SK-N-SH (cell line): Measurements from ENCODE around the gene BIRC5. TPM values are rescaled to one million over a fixed set of nuclear protein-coding genes. Genes with fewer than 3 reads are reported as not detected.

Experiments used
- CTCF ChIA-PET: fragments of 300-600, 350-600 bp; formaldehyde crosslinking; extraction: SDS; loops from one replicate; lab custom pipeline; 2021; lab: Yijun Ruan, JAX
- POLR2A ChIA-PET: fragments of 350-600 bp; sonication (Branson Sonifier 250); formaldehyde crosslinking; extraction: SDS; loops from one replicate; lab custom pipeline; 2020; ENCODE audit warnings: antibody characterized with exemption, inconsistent platforms; lab: Yijun Ruan, JAX
- DNase-seq: peaks from one replicate; pipeline ENCODE4 v3.0.0; 2012
- H2AFZ ChIP-seq: fragments of 200-600 bp; sonication (generic); 2 replicates; pipeline ENCODE4 v1.8.1; 2016; ENCODE audit warnings: antibody characterized with exemption, mild to moderate bottlenecking, low read depth
- H3F3A ChIP-seq: fragments of 200-600 bp; sonication (generic); replicated peaks from 2 replicates; pipeline ENCODE3; 2016; ENCODE audit warnings: antibody characterized with exemption, mild to moderate bottlenecking; ENCODE audit not compliant: insufficient read depth
- H3K27ac ChIP-seq, 2 experiments: fragments of 200-500 bp in 1 of 2; fragments of 200-600 bp in 1 of 2; sonication (Bioruptor generic) in 1 of 2; sonication (generic), shearing (Covaris generic) in 1 of 2; 2 replicates each; pipeline versions ENCODE4 v1.5.1 to v1.6.1; 2014 to 2016; ENCODE audit warnings: low read depth in 2 of 2, inconsistent platforms in 1 of 2, low read length in 1 of 2, mild to moderate bottlenecking in 1 of 2, mixed read lengths in 1 of 2
- H3K27me3 ChIP-seq: fragments of 200-600 bp; sonication (generic), shearing (Covaris generic); 2 replicates; pipeline ENCODE4 v1.6.1; 2016; ENCODE audit warnings: mixed run types; ENCODE audit not compliant: insufficient read depth
- H3K36me3 ChIP-seq, 2 experiments: fragments of 200-500 bp in 1 of 2; fragments of 200-600 bp in 1 of 2; sonication (Bioruptor generic) in 1 of 2; sonication (generic) in 1 of 2; replicated peaks in 1 of 2; 2 replicates each; pipeline versions ENCODE3 to v1.5.1; 2014 to 2016; ENCODE audit warnings: low read length in 1 of 2, mild to moderate bottlenecking in 1 of 2; ENCODE audit not compliant: insufficient read depth in 2 of 2, control insufficient read depth in 1 of 2
- H3K4me1 ChIP-seq, 2 experiments: fragments of 200-500 bp in 1 of 2; fragments of 200-600 bp in 1 of 2; sonication (Bioruptor generic) in 1 of 2; sonication (generic), shearing (Covaris generic) in 1 of 2; 2 replicates each; pipeline versions ENCODE4 v1.5.1 to v1.6.1; 2014 to 2016; ENCODE audit warnings: low read depth in 1 of 2, low read length in 1 of 2, mixed run types in 1 of 2; ENCODE audit not compliant: insufficient read depth in 2 of 2, control insufficient read depth in 1 of 2
- H3K4me2 ChIP-seq: fragments of 200-600 bp; sonication (generic), shearing (Covaris generic); 2 replicates; pipeline ENCODE4 v1.6.1; 2017; ENCODE audit warnings: mixed run types
- H3K4me3 ChIP-seq, 2 experiments: fragments of 200-500 bp in 1 of 2; fragments of 200-600 bp in 1 of 2; sonication (Bioruptor generic) in 1 of 2; sonication (generic), shearing (Covaris generic) in 1 of 2; 2 replicates each; pipeline versions ENCODE4 v1.5.1 to v1.8.1; 2014 to 2016; ENCODE audit warnings: low read depth in 2 of 2, inconsistent platforms in 1 of 2, low read length in 1 of 2, mild to moderate bottlenecking in 1 of 2, mixed read lengths in 1 of 2, moderate library complexity in 1 of 2
- H3K79me2 ChIP-seq: fragments of 200-600 bp; sonication (generic); 2 replicates; pipeline ENCODE4 v1.8.1; 2017; ENCODE audit warnings: mild to moderate bottlenecking; ENCODE audit not compliant: insufficient read depth
- H3K9ac ChIP-seq: fragments of 200-600 bp; sonication (generic); 2 replicates; pipeline ENCODE4 v1.6.1; 2017; ENCODE audit warnings: mixed run types
- H3K9me2 ChIP-seq: fragments of 200-600 bp; sonication (generic); 2 replicates; pipeline ENCODE4 v1.6.1; 2017; ENCODE audit warnings: mixed run types
- H3K9me3 ChIP-seq: fragments of 200-600 bp; sonication (generic); 2 replicates; pipeline ENCODE4 v1.6.1; 2017; ENCODE audit warnings: mixed run types, mild to moderate bottlenecking, moderate library complexity
- H4K20me1 ChIP-seq: fragments of 200-600 bp; sonication (generic); 2 replicates; pipeline ENCODE4 v1.6.1; 2017; ENCODE audit warnings: mild to moderate bottlenecking, mixed run types; ENCODE audit not compliant: insufficient read depth
- CHD2 ChIP-seq: fragments of 150-350 bp; IDR thresholded peaks from 2 replicates; pipeline ENCODE4 v1.6.1; 2018; ENCODE audit warnings: low read length; ENCODE audit not compliant: partially characterized antibody
- NFIC ChIP-seq: IDR thresholded peaks from 2 replicates; pipeline ENCODE4 v1.4.0; 2012; ENCODE audit warnings: borderline replicate concordance
- NRF1 ChIP-seq: IDR thresholded peaks from 2 replicates; pipeline ENCODE4 v1.6.1; 2012; ENCODE audit warnings: low read depth, mild to moderate bottlenecking, low read length
- POLR2AphosphoS5 ChIP-seq: IDR thresholded peaks from 2 replicates; pipeline ENCODE4 v1.6.1; 2012; ENCODE audit warnings: low read depth, low read length
- RAD21 ChIP-seq: IDR thresholded peaks from 2 replicates; pipeline ENCODE4 v1.6.1; 2012; ENCODE audit warnings: mild to moderate bottlenecking, low read length
- RXRA ChIP-seq: IDR thresholded peaks from 2 replicates; pipeline ENCODE4 v1.4.0; 2012; ENCODE audit warnings: low read depth, mild to moderate bottlenecking, borderline replicate concordance
- USF1 ChIP-seq: IDR thresholded peaks from 2 replicates; pipeline ENCODE4 v1.4.0; 2012; ENCODE audit warnings: low read depth, borderline replicate concordance
- WGBS: methylation state at CpG from one replicate; pipeline ENCODE4 v1.1.6; 2017; ENCODE audit warnings: low lambda C conversion rate; 5-methylcytosine and 5-hydroxymethylcytosine counted together
- polyA plus RNA-seq, 3 experiments: library from polyadenylated mRNA; depleted of rRNA; stranded (reverse); fragments of >200 nt; gene quantifications; 2 replicates each; pipeline ENCODE4 v1.2.3, GENCODE V29; 2012

BIRC5 gene
- polyA plus RNA-seq, 1 of the 3 experiments (the other 2 are of a cell fraction), result 31.4 TPM

DNA sequence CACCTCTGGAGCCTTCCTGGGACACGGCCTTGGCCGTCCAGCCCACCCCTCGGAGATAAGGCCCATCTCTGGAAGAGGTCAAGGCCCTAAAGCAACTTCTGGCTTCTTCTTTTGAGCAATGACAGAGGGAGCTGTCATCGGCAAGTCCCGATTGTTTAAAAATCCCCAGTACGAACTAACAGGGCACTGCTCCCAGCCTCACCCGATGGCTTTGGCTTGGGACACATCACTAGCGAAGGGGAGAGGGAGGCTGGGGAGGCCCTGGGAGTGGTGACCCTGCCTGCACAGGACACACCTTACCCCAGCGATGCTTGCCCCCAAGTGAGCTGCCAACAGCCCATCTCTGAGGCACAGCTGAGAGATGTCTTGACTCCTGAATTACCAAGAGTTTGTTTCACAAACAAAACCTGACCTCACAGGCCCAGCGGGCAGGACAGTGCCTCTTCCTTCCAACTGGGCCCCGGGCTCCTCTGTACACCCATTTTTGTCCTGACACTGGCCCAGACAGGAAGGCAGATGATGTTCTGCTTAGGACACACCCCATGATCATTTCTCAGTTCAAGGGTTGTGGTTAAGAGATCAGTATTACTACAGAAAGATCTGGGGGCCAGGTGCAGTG, 40.8 kb upstream of the BIRC5 start (continued):
- TF ChIP-seq NRF1, result no peak

GRCh38 chr17:78174346-78174869, 39.6 kb upstream of the BIRC5 start:
- 92% methylated on average over 14 of the region's 15 CpGs for WGBS
- POLR2A ChIA-PET, result interaction anchor here (0.8 to 1.2 kb wide), 4 partner anchors 10 to 134 kb away, joined by 3 to 5 read pairs (median 3); partner anchors contain the start of genes AFMID and TK1

GRCh38 chr17:78174870-78175642, 39.0 kb upstream of the BIRC5 start:
- TF ChIP-seq POLR2AphosphoS5 (no peak), USF1 (no peak), RXRA (no peak), CHD2 (no peak), RAD21 (0 out of 2 replicates have a peak, but pooled peaks have one; percentile 6)
- Histone ChIP-seq H3K9me3 (no peaks in the 10 kb centered on the region), H3K4me1 (peaks cover 5 to 8% of the 10 kb centered on the region in 2 experiments; a peak in 2 of 4 replicates), H3K27ac (no peak overlapping the region; a peak in 1 of 4 replicates), H3K36me3 (peaks cover 0 to 23% of the 10 kb centered on the region in 2 experiments), H2AFZ (no peak overlapping the region), H3K79me2 (no peaks in the 10 kb centered on the region), H3K27me3 (no peaks in the 10 kb centered on the region), H4K20me1 (peaks cover 8% of the 10 kb centered on the region; the same call in 1 of the 2 replicates), H3K9ac (no peak overlapping the region), H3K4me3 (no peak overlapping the region), H3K4me2 (no peak overlapping the region), H3F3A (peaks cover 8% of the 10 kb centered on the region), H3K9me2 (no peaks in the 10 kb centered on the region)
- no peak for DNase-seq
- ChIA-PET POLR2A (interaction anchor here (0.8 to 1.4 kb wide), 5 partner anchors 9 to 134 kb away, joined by 3 to 5 read pairs (median 3); partner anchors contain the start of genes AFMID and TK1), CTCF (interaction anchor here (0.5 to 8.3 kb wide), 18 partner anchors 11 to 247 kb away, joined by 3 to 131 read pairs (median 10); partner anchors contain the start of genes AFMID and TK1)
- WGBS, result 95% methylated on average over 26 of the region's 28 CpGs

More at GRCh38 chr17:78174346-78174869, 39.6 kb upstream of the BIRC5 start:
- no peak overlapping the region for H3K9ac ChIP-seq
- H3K4me3 ChIP-seq, result no peak overlapping the region
- no peak for DNase-seq
- no peak overlapping the region for H3K4me2 ChIP-seq
- H3F3A ChIP-seq, result peaks cover 13% of the 10 kb centered on the region
- H3K4me1 ChIP-seq, result peaks cover 8 to 11% of the 10 kb centered on the region in 2 experiments; a peak in 2 of 4 replicates
- no peaks in the 10 kb centered on the region for H3K9me3 ChIP-seq
- no peak overlapping the region; a peak in 1 of 4 replicates for H3K27ac ChIP-seq
- H3K27me3 ChIP-seq, result no peaks in the 10 kb centered on the region
- TF ChIP-seq POLR2AphosphoS5 (0 out of 2 replicates have a peak, but pooled peaks have one; percentile 7), NFIC (no peak)
- TF ChIP-seq, all 33 proteins: peak for 1
- Histone ChIP-seq H2AFZ (no peak overlapping the region), H3K79me2 (no peaks in the 10 kb centered on the region), H3K36me3 (peaks cover 0 to 23% of the 10 kb centered on the region in 2 experiments), H3K9me2 (no peaks in the 10 kb centered on the region), H4K20me1 (peaks cover 14% of the 10 kb centered on the region; the same call in 1 of the 2 replicates)
- CTCF ChIA-PET, result interaction anchor here (0.5 to 8.3 kb wide), 15 partner anchors 10 to 248 kb away, joined by 3 to 131 read pairs (median 5); partner anchors contain the start of genes AFMID and TK1
